ENCODE data around the gene NUP62. TPM values are rescaled to one million over a fixed set of nuclear protein-coding genes. Genes with fewer than 3 reads are reported as not detected.
"Not testable (repeated sequence)": the region's sequence is repeated elsewhere in the genome, so short reads cannot be mapped to it uniquely, and the experiment has no call there.

NUP62 gene
- total RNA-seq, 1 donor from 2014 or later, result 30.4 TPM

- intact Hi-C loops (cut with DNase I), result no loop called here
- no peak for ATAC-seq
- no peak for DNase-seq (ENCODE audit: missing footprints)
These were observed 1.2 kb upstream of the NUP62 start for GRCh38 chr19:49930483-49931011.

DNA sequence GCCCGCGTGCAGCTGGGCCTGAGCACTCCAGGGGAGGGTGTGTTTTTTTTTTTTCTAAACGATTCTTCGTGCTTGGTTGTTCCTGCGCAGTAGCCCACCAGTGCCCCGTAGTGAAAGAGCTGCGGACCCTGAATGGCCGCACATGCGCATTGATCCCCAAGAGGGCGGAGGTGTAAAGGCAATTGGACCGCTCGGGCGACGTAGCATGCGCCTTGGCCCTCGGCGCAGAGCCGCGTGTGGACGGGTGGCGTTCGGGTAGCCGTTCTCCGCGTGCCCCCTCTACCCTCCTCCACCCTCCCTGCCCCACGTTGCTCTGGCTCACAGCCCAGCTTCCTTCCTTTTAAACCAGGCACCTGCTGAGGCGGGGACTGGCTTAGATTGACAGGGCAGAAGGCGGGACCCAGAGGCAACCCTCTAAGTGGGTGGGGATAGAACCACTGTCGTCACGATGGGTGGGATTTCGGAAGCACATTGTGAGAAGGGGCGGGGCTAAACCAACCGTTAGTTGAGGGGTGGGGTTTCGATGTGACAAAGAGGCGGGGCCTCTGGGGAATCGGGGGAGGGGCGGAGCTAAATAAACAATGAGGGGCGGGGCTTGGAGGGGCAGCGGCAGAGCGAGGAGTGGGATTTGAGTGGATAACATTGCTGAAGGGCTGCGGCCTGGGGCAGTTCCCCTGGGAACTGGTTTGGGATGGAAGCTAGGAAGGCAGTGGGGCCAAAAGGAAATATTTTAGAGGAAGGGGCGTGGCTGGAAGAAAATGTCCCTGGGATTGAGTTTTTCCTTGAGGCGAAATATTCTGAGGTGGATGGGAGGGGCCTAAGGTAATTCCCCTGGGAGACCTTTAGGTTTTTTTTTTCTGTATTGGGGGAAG lies 543 bp upstream of the NUP62 start:
- ATAC-seq, result peak; percentile 93
- intact Hi-C loops (cut with DNase I), result no loop called here
- peak; percentile 96 for DNase-seq (ENCODE audit: missing footprints)

DNA sequence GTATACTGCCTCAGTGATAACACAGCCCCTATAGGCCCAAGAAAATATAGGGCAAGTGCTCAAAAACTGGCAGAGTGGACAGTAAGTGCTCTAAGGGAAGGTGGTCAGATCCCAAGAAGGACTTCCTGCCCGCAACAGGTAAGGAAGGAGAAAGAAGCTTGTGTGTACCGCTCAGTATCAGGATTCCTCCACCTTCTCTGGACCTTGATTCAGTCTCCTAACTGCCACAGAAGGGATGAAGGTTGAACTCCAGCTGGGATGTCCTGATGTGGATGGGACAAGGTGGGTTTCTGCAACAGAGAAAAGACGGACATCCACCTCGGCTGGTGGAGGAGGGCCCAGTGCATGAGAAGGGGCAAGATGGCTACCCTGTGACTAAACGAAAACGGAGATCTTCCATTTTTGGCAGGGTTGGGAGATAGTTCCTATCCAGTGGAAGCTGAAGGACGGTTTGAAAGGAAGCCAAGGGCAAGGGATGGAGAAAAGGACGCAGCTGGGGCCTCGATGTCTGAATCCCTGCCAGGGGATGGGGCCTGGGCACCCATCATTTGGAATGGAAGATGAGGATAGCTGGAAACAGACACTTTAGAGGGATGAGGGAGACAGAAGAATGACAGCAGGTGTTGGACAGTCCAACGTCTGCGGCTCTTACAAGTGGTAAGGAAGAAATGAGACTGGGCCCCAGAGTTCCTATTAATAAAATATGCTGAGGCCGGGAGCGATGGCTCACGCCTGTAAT lies 1.6 kb downstream of the NUP62 start:
- ATAC-seq (no peak), DNase-seq (ENCODE audit: missing footprints) (no peak)
- intact Hi-C loops (cut with DNase I), result no loop called here

DNA sequence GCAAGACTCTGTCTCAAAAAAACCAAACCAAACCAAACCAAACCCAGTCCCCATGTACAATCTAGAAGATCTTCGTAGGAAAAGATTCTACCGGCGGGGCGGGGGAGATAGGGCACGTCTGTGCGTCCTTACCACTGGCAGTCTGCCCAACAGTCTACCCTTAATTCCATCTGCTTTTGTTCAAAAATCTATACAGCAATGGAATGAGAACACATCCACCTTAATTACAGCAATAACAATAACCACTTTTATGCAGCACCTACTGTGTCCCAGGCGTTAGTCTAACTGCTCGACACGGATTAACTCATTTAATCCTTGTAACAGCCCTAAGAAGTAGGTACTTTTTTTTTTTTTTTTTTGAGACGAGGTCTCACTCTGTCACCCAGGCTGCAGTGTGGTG lies 2.8 kb downstream of the NUP62 start:
- intact Hi-C loops (cut with DNase I), result no loop called here
- DNase-seq (ENCODE audit: missing footprints) (no peak), ATAC-seq (no peak)

DNA sequence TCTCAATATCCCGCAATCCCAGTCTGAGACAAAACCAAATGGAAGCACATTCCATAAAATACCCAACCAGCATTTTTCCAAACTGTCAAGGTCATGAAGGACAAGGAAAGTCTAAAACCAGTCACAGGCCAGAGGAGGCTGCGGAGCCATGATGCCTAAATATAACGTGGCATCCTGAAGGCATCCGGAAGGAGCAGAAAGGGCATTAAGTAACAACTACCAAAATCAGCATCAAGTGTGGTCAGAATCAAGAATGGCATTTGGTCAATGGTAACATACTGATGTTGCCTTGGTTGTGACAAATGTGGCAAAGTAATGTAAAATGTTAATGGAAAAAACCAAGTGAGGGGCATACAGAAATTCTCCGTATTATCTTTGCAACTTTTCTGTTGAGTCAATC lies 3.8 kb downstream of the NUP62 start:
- intact Hi-C loops (cut with DNase I), result no loop called here
- ATAC-seq, result no peak
- no peak for DNase-seq (ENCODE audit: missing footprints)

DNA sequence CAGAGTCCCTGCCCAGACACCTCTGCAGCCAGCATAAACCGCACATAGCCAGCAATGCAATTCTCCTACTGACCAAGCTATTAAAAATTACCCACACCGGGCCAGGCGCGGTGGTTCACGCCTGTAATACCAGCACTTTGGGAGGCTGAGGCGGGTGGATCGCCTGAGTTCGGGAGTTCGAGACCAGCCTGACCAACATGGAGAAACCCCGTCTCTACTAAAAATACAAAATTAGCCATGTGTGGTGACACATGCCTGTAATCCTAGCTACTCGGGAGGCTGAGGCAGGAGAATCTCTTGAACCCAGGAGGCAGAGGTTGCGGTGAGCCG lies 4.5 kb downstream of the NUP62 start:
- intact Hi-C loops (cut with DNase I); DNase-seq (ENCODE audit: missing footprints); ATAC-seq: not testable (repeated sequence)

DNA sequence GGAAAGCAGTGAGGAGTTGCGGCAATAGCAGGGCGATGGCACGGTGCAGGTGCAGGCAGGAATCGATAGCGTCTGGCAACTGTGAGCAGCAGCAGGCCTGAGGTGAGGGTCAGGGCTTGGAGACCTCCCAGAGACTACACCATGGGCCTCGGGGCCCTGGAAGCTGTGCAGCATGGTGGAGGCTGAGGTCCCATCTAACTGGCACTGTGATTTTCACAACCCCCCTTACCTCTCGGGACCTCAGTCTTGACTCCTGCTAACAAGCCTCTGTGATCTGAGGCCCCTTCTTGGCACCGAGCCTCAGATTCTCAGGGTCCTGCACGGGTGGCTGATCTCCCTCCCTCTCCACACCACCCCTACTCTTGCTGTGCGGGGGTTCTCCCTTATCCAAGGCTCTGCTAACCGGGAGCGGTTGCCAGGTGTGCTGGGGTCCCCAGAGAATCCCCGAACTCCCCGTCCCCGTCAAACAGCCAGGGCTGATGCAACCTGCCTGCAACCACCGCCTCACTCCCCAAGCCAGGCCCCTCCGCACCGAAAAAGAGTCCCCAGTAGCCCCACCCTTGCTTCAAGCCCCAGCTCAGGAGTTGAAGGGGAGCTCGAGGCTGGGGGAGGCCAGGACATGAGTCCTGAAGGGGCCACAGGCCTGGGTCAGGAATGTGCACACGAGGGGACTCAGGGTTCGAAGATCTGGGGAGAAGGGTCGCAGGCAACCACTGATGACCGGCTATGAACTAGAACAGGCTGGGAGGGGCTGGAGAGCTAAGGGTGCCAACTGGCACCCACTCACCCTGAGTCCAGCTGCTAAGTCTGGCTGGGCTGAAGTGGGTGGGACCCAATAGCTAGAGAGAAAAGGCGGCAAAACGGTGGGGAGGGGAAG lies 5.1 kb downstream of the NUP62 start:
- DNase-seq (ENCODE audit: missing footprints), result no peak

DNA sequence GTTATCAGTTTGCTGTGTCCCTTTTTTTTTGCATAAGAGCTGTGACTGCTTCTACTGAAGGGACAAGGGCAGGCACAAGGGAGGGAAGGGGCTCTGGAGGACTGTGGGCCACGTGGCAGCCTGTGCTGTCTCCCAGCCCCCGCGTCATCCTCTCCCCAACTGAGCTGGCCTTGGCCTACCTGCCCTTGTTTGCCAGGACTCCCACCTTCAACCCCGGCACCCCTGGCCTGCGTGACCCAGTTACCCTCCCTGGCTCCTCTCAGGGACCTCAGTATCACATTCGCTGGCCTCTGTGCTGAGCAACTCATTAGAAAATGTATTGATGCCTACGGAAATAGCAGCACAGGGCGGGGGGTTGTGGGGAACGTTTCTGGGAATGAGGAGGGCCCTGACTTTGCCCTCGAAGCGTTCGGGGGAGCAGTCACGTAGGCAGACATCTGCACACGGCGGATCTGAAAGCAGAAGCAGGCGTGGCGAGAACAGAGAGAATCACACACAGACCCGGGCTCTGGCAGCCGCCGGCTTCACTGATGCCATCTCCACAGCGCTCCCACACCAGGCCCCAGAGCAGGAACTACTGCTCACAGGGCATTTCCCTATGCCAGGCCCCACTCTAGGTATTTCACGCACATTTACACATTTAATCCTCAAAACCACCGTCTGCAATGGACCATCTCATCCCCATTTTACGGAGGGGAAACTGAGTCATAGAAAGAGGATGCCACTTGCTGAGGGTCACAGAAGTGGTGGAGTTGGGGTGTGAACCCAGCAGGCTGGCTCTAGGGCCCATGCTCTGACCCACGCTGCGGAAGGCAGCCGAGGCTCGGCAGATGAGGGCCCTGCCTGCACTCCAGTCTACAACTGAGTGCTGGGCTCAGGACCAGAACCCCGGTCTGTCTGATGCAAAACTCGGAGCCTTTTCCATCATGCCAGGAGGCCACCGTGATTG lies 6.0 kb downstream of the NUP62 start:
- no peak for ATAC-seq
- no peak for DNase-seq (ENCODE audit: missing footprints)

More for the DNA sequence above, 5.1 kb downstream of the NUP62 start:
- intact Hi-C loops (cut with DNase I), result no loop called here
- ATAC-seq, result no peak

GRCh38 chr19:49921871-49922795 lies 7.2 kb downstream of the NUP62 start:
- ATAC-seq, result no peak
- no peak for DNase-seq (ENCODE audit: missing footprints)
- intact Hi-C loops (cut with DNase I), result no loop called here

More for the DNA sequence above, 6.0 kb downstream of the NUP62 start:
- intact Hi-C loops (cut with DNase I), result no loop called here

DNA sequence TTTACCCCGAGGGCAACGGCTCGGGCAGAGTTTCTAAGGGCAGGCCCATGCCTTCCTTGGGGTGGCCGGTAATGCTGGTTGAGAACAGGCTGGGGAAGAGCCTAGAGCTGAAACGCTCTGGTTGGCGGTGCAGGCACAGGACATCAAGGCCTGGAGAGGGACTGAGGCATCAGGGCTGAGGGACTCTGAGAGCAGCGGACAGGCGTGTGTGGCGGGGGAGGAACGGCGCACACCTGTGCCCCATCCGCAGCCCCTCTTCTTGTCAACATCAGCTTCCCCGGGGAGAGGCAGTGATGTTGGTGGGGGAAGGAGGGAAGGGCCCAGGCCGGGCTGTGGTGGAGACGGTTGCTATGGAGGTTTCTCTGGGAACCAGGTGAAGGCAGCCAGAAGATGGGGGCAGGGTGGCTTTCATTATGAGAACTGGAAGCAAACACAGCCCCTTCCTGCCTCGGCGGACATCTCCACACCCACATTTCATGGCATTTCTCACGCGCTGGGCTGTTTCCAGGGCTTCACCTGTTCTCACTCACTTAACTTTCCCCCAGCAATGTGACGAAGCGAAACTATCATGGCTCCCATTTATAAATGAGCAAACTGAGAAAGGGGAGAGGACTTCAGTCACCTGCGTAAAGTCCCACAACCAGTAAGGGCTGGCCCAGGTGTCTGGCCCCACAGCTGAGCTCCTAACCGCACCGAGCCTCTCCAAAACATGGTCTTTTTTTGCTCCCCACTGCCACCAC lies 8.5 kb downstream of the NUP62 start:
- intact Hi-C loops (cut with DNase I), result no loop called here
- DNase-seq (ENCODE audit: missing footprints) (no peak), ATAC-seq (no peak)

- ATAC-seq, result no peak
- DNase-seq (ENCODE audit: missing footprints), result no peak
- intact Hi-C loops (cut with DNase I), result no loop called here
These were observed 11.2 kb downstream of the NUP62 start for GRCh38 chr19:49918089-49918488.

GRCh38 chr19:49916839-49917733 lies 12.2 kb downstream of the NUP62 start:
- no peak for ATAC-seq
- intact Hi-C loops (cut with DNase I), result no loop called here
- DNase-seq (ENCODE audit: missing footprints), result no peak

- DNase-seq (ENCODE audit: missing footprints) (no peak), ATAC-seq (no peak)
- intact Hi-C loops (cut with DNase I), result no loop called here
These were observed 14.0 kb downstream of the NUP62 start for GRCh38 chr19:49915271-49915670.

DNA sequence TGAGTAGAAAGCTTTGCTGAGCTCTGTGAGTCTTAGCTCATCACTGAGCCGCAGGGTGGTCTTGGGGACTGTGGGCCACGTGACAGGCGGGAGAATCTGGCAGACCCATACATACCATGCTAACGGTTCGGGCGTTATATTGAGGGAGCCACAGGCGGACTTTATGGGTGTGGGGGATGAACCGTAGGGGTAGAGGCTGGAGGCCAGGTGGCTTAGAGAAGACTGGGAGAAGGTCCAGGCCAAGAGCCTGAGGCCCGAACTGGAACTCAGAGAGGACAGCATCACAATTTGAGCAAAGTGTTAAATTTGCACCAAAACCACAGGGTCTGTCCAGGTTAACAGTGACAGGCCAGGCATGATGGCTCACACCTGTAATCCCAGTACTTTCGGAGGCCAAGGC lies 15.6 kb downstream of the NUP62 start:
- ATAC-seq (no peak), DNase-seq (ENCODE audit: missing footprints) (no peak)
- intact Hi-C loops (cut with DNase I), result no loop called here

- ATAC-seq (no peak), DNase-seq (ENCODE audit: missing footprints) (peak; percentile 20)
- intact Hi-C loops (cut with DNase I), result no loop called here
These were observed 16.2 kb downstream of the NUP62 start for GRCh38 chr19:49912965-49913685.
